Activated B cell treated with CpG ODN at 0.5 μM for 24 hours (primary cell): ENCODE data around the gene COG4. TPM values are rescaled to one million over a fixed set of nuclear protein-coding genes. Genes with fewer than 3 reads are reported as not detected.

Source experiments
- ATAC-seq: fragments of 200-7000 bp; cut with Tn5 transposase; one replicate; pipeline ENCODE4 v1.10.0; 2021; ENCODE audit warnings: low read depth, mild to moderate bottlenecking, moderate library complexity
- CTCF ChIA-PET: fragments of 350-600 bp; sonication (Branson Sonifier 250); formaldehyde crosslinking; loops from one replicate; lab custom pipeline; 2021; ENCODE audit warnings: antibody characterized with exemption; lab: Charles Lee
- POLR2A ChIA-PET: fragments of 350-600 bp; sonication (Branson Sonifier 250); formaldehyde crosslinking; loops from one replicate; lab custom pipeline; 2021; ENCODE audit warnings: antibody characterized with exemption; lab: Charles Lee
- DNase-seq: peaks from one replicate; pipeline ENCODE4 v3.0.0; 2022
- H3K27ac Mint-ChIP-seq: one replicate; pipeline ENCODE4 v1.8.0; 2020; ENCODE audit warnings: mixed read lengths
- H3K27me3 Mint-ChIP-seq: one replicate; pipeline ENCODE4 v1.8.0; 2021; ENCODE audit warnings: mixed read lengths
- H3K36me3 Mint-ChIP-seq: one replicate; pipeline ENCODE4 v1.8.0; 2021; ENCODE audit warnings: low read depth, mixed read lengths
- H3K4me1 Mint-ChIP-seq: one replicate; pipeline ENCODE4 v1.8.0; 2021; ENCODE audit warnings: mixed read lengths
- H3K4me3 Mint-ChIP-seq: one replicate; pipeline ENCODE4 v1.8.0; 2020; ENCODE audit warnings: mild to moderate bottlenecking, mixed read lengths
- H3K9me3 Mint-ChIP-seq: one replicate; pipeline ENCODE4 v1.8.0; 2020; ENCODE audit warnings: mixed read lengths
- CTCF ChIP-seq: fragments of 200-600 bp; IDR thresholded peaks from one replicate; pipeline ENCODE4 v1.8.0; 2022; ENCODE audit warnings: antibody characterized with exemption, mild to moderate bottlenecking
- intact Hi-C: fragments of 100-400 bp; cut with micrococcal nuclease; formaldehyde crosslinking; loops from one replicate; pipeline ENCODE4 v1.15.1; 2024
- total RNA-seq: library from RNA; stranded (reverse); gene quantifications from 2 replicates; pipeline ENCODE4 v1.2.3, GENCODE V29; 2022

COG4 gene
- total RNA-seq, 1 donor from 2014 or later = 42.5 TPM

GRCh38 chr16:70569752-70570151 is 46.4 kb upstream of the COG4 start:
- intact Hi-C loops = no loop called here
- TF ChIP-seq CTCF = no peak
- Mint-ChIP-seq H3K9me3 (no peaks in the 10 kb centered on the region), H3K27ac (no peak overlapping the region), H3K27me3 (no peaks in the 10 kb centered on the region), H3K4me1 (no peaks in the 10 kb centered on the region), H3K4me3 (no peak overlapping the region), H3K36me3 (peaks cover 95% of the 10 kb centered on the region)
- ChIA-PET POLR2A (no interaction called here), CTCF (no interaction called here)
- no peak for DNase-seq
- ATAC-seq = no peak

GRCh38 chr16:70568601-70569237 is 45.4 kb upstream of the COG4 start:
- Mint-ChIP-seq H3K27ac (no peak overlapping the region), H3K36me3 (peaks cover 97% of the 10 kb centered on the region), H3K4me1 (no peaks in the 10 kb centered on the region), H3K27me3 (no peaks in the 10 kb centered on the region), H3K4me3 (no peak overlapping the region), H3K9me3 (no peaks in the 10 kb centered on the region)
- ChIA-PET CTCF (no interaction called here), POLR2A (no interaction called here)
- no peak for TF ChIP-seq CTCF
- intact Hi-C loops = no loop called here
- no peak for DNase-seq
- no peak for ATAC-seq

- ChIA-PET CTCF (no interaction called here), POLR2A (no interaction called here)
- DNase-seq (no peak), ATAC-seq (no peak)
- no peaks in the 10 kb centered on the region for H3K4me1 Mint-ChIP-seq
- no peaks in the 10 kb centered on the region for H3K9me3 Mint-ChIP-seq
- TF ChIP-seq CTCF = no peak
- H3K4me3 Mint-ChIP-seq = no peak overlapping the region
- intact Hi-C loops = no loop called here
- H3K36me3 Mint-ChIP-seq = peaks cover 96% of the 10 kb centered on the region
- H3K27ac Mint-ChIP-seq = no peak overlapping the region
- no peaks in the 10 kb centered on the region for H3K27me3 Mint-ChIP-seq
These were observed 41.7 kb upstream of the COG4 start for GRCh38 chr16:70565053-70565452.

GRCh38 chr16:70563636-70564035 is 40.3 kb upstream of the COG4 start:
- Mint-ChIP-seq H3K27ac (no peak overlapping the region), H3K9me3 (no peaks in the 10 kb centered on the region), H3K27me3 (no peaks in the 10 kb centered on the region), H3K4me3 (no peak overlapping the region), H3K36me3 (peaks cover 94% of the 10 kb centered on the region), H3K4me1 (no peaks in the 10 kb centered on the region)
- no peak for TF ChIP-seq CTCF
- ATAC-seq (no peak), DNase-seq (no peak)
- ChIA-PET POLR2A (no interaction called here), CTCF (no interaction called here)
- intact Hi-C loops = no loop called here

GRCh38 chr16:70561623-70562022 is 38.3 kb upstream of the COG4 start:
- Mint-ChIP-seq H3K36me3 (peaks cover 93% of the 10 kb centered on the region), H3K4me3 (no peak overlapping the region), H3K9me3 (no peaks in the 10 kb centered on the region), H3K4me1 (no peaks in the 10 kb centered on the region), H3K27me3 (no peaks in the 10 kb centered on the region), H3K27ac (no peak overlapping the region)
- intact Hi-C loops = no loop called here
- ATAC-seq (no peak), DNase-seq (no peak)
- no peak for TF ChIP-seq CTCF
- CTCF ChIA-PET = no interaction called here
- POLR2A ChIA-PET = interaction anchor here (0.6 kb wide), 2 partner anchors 40 to 194 kb away, joined by 4 read pairs; no protein-coding TSS in a partner anchor
